SK-N-SH (cell line): ENCODE measurements around the gene NRGN. TPM values are rescaled to one million over a fixed set of nuclear protein-coding genes. Genes with fewer than 3 reads are reported as not detected.
A peak's percentile ranks its signal among the peaks of the same experiment; 100 is the strongest.

ENCODE experiments used
- CTCF ChIA-PET: fragments of 300-600, 350-600 bp; formaldehyde crosslinking; extraction: SDS; loops from one replicate; lab custom pipeline; 2021; lab: Yijun Ruan, JAX
- POLR2A ChIA-PET: fragments of 350-600 bp; sonication (Branson Sonifier 250); formaldehyde crosslinking; extraction: SDS; loops from one replicate; lab custom pipeline; 2020; ENCODE audit warnings: antibody characterized with exemption, inconsistent platforms; lab: Yijun Ruan, JAX
- DNase-seq: peaks from one replicate; pipeline ENCODE4 v3.0.0; 2012
- H2AFZ ChIP-seq: fragments of 200-600 bp; sonication (generic); 2 replicates; pipeline ENCODE4 v1.8.1; 2016; ENCODE audit warnings: antibody characterized with exemption, mild to moderate bottlenecking, low read depth
- H3F3A ChIP-seq: fragments of 200-600 bp; sonication (generic); replicated peaks from 2 replicates; pipeline ENCODE3; 2016; ENCODE audit warnings: antibody characterized with exemption, mild to moderate bottlenecking; ENCODE audit not compliant: insufficient read depth
- H3K27ac ChIP-seq, 2 experiments: fragments of 200-500 bp in 1 of 2; fragments of 200-600 bp in 1 of 2; sonication (Bioruptor generic) in 1 of 2; sonication (generic), shearing (Covaris generic) in 1 of 2; 2 replicates each; pipeline versions ENCODE4 v1.5.1 to v1.6.1; 2014 to 2016; ENCODE audit warnings: low read depth in 2 of 2, inconsistent platforms in 1 of 2, low read length in 1 of 2, mild to moderate bottlenecking in 1 of 2, mixed read lengths in 1 of 2
- H3K27me3 ChIP-seq: fragments of 200-600 bp; sonication (generic), shearing (Covaris generic); 2 replicates; pipeline ENCODE4 v1.6.1; 2016; ENCODE audit warnings: mixed run types; ENCODE audit not compliant: insufficient read depth
- H3K36me3 ChIP-seq, 2 experiments: fragments of 200-500 bp in 1 of 2; fragments of 200-600 bp in 1 of 2; sonication (Bioruptor generic) in 1 of 2; sonication (generic) in 1 of 2; replicated peaks in 1 of 2; 2 replicates each; pipeline versions ENCODE3 to v1.5.1; 2014 to 2016; ENCODE audit warnings: low read length in 1 of 2, mild to moderate bottlenecking in 1 of 2; ENCODE audit not compliant: insufficient read depth in 2 of 2, control insufficient read depth in 1 of 2
- H3K4me1 ChIP-seq, 2 experiments: fragments of 200-500 bp in 1 of 2; fragments of 200-600 bp in 1 of 2; sonication (Bioruptor generic) in 1 of 2; sonication (generic), shearing (Covaris generic) in 1 of 2; 2 replicates each; pipeline versions ENCODE4 v1.5.1 to v1.6.1; 2014 to 2016; ENCODE audit warnings: low read depth in 1 of 2, low read length in 1 of 2, mixed run types in 1 of 2; ENCODE audit not compliant: insufficient read depth in 2 of 2, control insufficient read depth in 1 of 2
- H3K4me2 ChIP-seq: fragments of 200-600 bp; sonication (generic), shearing (Covaris generic); 2 replicates; pipeline ENCODE4 v1.6.1; 2017; ENCODE audit warnings: mixed run types
- H3K4me3 ChIP-seq, 2 experiments: fragments of 200-500 bp in 1 of 2; fragments of 200-600 bp in 1 of 2; sonication (Bioruptor generic) in 1 of 2; sonication (generic), shearing (Covaris generic) in 1 of 2; 2 replicates each; pipeline versions ENCODE4 v1.5.1 to v1.8.1; 2014 to 2016; ENCODE audit warnings: low read depth in 2 of 2, inconsistent platforms in 1 of 2, low read length in 1 of 2, mild to moderate bottlenecking in 1 of 2, mixed read lengths in 1 of 2, moderate library complexity in 1 of 2
- H3K79me2 ChIP-seq: fragments of 200-600 bp; sonication (generic); 2 replicates; pipeline ENCODE4 v1.8.1; 2017; ENCODE audit warnings: mild to moderate bottlenecking; ENCODE audit not compliant: insufficient read depth
- H3K9ac ChIP-seq: fragments of 200-600 bp; sonication (generic); 2 replicates; pipeline ENCODE4 v1.6.1; 2017; ENCODE audit warnings: mixed run types
- H3K9me2 ChIP-seq: fragments of 200-600 bp; sonication (generic); 2 replicates; pipeline ENCODE4 v1.6.1; 2017; ENCODE audit warnings: mixed run types
- H3K9me3 ChIP-seq: fragments of 200-600 bp; sonication (generic); 2 replicates; pipeline ENCODE4 v1.6.1; 2017; ENCODE audit warnings: mixed run types, mild to moderate bottlenecking, moderate library complexity
- H4K20me1 ChIP-seq: fragments of 200-600 bp; sonication (generic); 2 replicates; pipeline ENCODE4 v1.6.1; 2017; ENCODE audit warnings: mild to moderate bottlenecking, mixed run types; ENCODE audit not compliant: insufficient read depth
- CHD2 ChIP-seq: fragments of 150-350 bp; IDR thresholded peaks from 2 replicates; pipeline ENCODE4 v1.6.1; 2018; ENCODE audit warnings: low read length; ENCODE audit not compliant: partially characterized antibody
- ELF1 ChIP-seq: IDR thresholded peaks from 2 replicates; pipeline ENCODE4 v1.4.0; 2012
- EP300 ChIP-seq, 2 experiments: IDR thresholded peaks; 2 replicates each; pipeline versions ENCODE4 v1.4.0 to v1.6.1; 2012; ENCODE audit warnings: borderline replicate concordance in 1 of 2, low read depth in 1 of 2, low read length in 1 of 2
- EZH2phosphoT487 ChIP-seq: fragments of 200-600 bp; sonication (generic); IDR thresholded peaks from 2 replicates; pipeline ENCODE4 v1.6.1; 2017; ENCODE audit warnings: low read depth, mixed run types, mild to moderate bottlenecking, antibody characterized with exemption, moderate library complexity, borderline replicate concordance
- FOXJ3 ChIP-seq: sonication (generic); formaldehyde crosslinking; IDR thresholded peaks from 2 replicates; pipeline ENCODE4 v1.5.1; 2020; ENCODE audit warnings: mild to moderate bottlenecking, missing genetic modification reagents
- FOXM1 ChIP-seq: IDR thresholded peaks from 2 replicates; pipeline ENCODE4 v1.4.0; 2012; ENCODE audit warnings: low read depth, mild to moderate bottlenecking
- GABPA ChIP-seq: IDR thresholded peaks from 2 replicates; pipeline ENCODE4 v1.4.0; 2012; ENCODE audit warnings: low read depth, mild to moderate bottlenecking
- GATA2 ChIP-seq: sonication (generic); formaldehyde crosslinking; IDR thresholded peaks from 2 replicates; pipeline ENCODE4 v1.5.0; 2020; ENCODE audit warnings: mild to moderate bottlenecking, missing genetic modification reagents
- MEF2A ChIP-seq: IDR thresholded peaks from 2 replicates; pipeline ENCODE4 v1.4.0; 2012; ENCODE audit warnings: low read depth, borderline replicate concordance
- MXI1 ChIP-seq: IDR thresholded peaks from 2 replicates; pipeline ENCODE4 v1.6.1; 2012; ENCODE audit warnings: mild to moderate bottlenecking, low read depth, low read length, improper control_type of control experiment
- NFIC ChIP-seq: IDR thresholded peaks from 2 replicates; pipeline ENCODE4 v1.4.0; 2012; ENCODE audit warnings: borderline replicate concordance
- NRF1 ChIP-seq: IDR thresholded peaks from 2 replicates; pipeline ENCODE4 v1.6.1; 2012; ENCODE audit warnings: low read depth, mild to moderate bottlenecking, low read length
- RAD21 ChIP-seq: IDR thresholded peaks from 2 replicates; pipeline ENCODE4 v1.6.1; 2012; ENCODE audit warnings: mild to moderate bottlenecking, low read length
- RCOR1 ChIP-seq: fragments of 150-350 bp; IDR thresholded peaks from 2 replicates; pipeline ENCODE4 v1.6.1; 2017; ENCODE audit warnings: antibody characterized with exemption, low read length
- RFX5 ChIP-seq: IDR thresholded peaks from 2 replicates; pipeline ENCODE4 v1.6.1; 2012; ENCODE audit warnings: mild to moderate bottlenecking, improper control_type of control experiment, low read length
- RXRA ChIP-seq: IDR thresholded peaks from 2 replicates; pipeline ENCODE4 v1.4.0; 2012; ENCODE audit warnings: low read depth, mild to moderate bottlenecking, borderline replicate concordance
- SIN3A ChIP-seq: IDR thresholded peaks from 2 replicates; pipeline ENCODE4 v1.6.1; 2012; ENCODE audit warnings: low read depth, mild to moderate bottlenecking, low read length, moderate library complexity, borderline replicate concordance
- TAF1 ChIP-seq: IDR thresholded peaks from 2 replicates; pipeline ENCODE4 v1.6.1; 2012; ENCODE audit warnings: low read depth, mild to moderate bottlenecking, low read length, moderate library complexity, borderline replicate concordance
- TCF12 ChIP-seq: IDR thresholded peaks from 2 replicates; pipeline ENCODE4 v1.4.0; 2012
- TEAD4 ChIP-seq: IDR thresholded peaks from 2 replicates; pipeline ENCODE4 v1.4.0; 2012; ENCODE audit warnings: mild to moderate bottlenecking, borderline replicate concordance; ENCODE audit not compliant: insufficient read depth
- WGBS: methylation state at CpG from one replicate; pipeline ENCODE4 v1.1.6; 2017; ENCODE audit warnings: low lambda C conversion rate; 5-methylcytosine and 5-hydroxymethylcytosine counted together
- polyA plus RNA-seq, 3 experiments: library from polyadenylated mRNA; depleted of rRNA; stranded (reverse); fragments of >200 nt; gene quantifications; 2 replicates each; pipeline ENCODE4 v1.2.3, GENCODE V29; 2012
- TF ChIP-seq, protein P1 (sequence below): IDR thresholded peaks from 2 replicates; pipeline ENCODE4 v1.4.0; 2012; ENCODE audit warnings: low read depth, borderline replicate concordance
- TF ChIP-seq, protein P2 (sequence below): IDR thresholded peaks from 2 replicates; pipeline ENCODE4 v1.4.0; 2012; ENCODE audit warnings: low read depth, borderline replicate concordance

Gene NRGN
- polyA plus RNA-seq, 1 of the 3 experiments (the other 2 are of a cell fraction): 6.8 TPM

DNA sequence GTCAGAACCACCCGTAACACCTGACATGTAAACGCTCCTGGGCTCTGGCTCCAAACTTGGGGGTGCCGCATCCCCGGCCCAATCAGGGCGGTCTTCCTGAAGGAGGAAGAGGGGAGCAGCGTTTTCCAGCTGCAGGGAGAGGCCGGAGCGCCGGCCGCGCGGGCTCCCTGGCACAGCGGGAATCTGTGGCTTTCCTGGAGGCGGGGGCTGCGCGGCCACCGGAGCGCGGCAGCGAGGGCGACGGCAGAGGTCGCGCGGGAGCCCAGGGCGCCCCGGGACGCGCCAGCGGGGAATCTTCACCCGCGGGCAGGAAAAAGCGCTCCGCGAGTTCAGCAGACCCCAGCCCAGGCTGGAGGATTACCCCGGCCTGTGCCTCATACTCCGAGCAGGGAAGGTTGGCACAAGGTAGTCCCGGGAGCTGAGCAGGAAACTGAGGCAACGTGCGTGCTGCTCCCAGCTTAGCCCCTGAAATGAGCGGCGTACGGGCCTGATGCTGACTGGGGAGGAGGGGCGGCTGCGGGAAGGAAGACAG lies 22.9 kb downstream of the NRGN start:
- peak overlapping the region; percentile 43 for H3K4me3 ChIP-seq
- H3K9me2 ChIP-seq: no peaks in the 10 kb centered on the region
- no peak overlapping the region for H3K9ac ChIP-seq
- peaks cover 5% of the 10 kb centered on the region; the same call in 1 of the 2 replicates for H4K20me1 ChIP-seq
- H3K4me1 ChIP-seq: peaks cover 0 to 13% of the 10 kb centered on the region in 2 experiments; a peak in 2 of 4 replicates
- H3K27me3 ChIP-seq: no peaks in the 10 kb centered on the region
- 6% methylated on average over 12 of the region's 45 CpGs for WGBS
- peak overlapping the region; percentile 72 for H3K4me2 ChIP-seq
- peaks cover 4% of the 10 kb centered on the region; the same call in 1 of the 2 replicates for H3K79me2 ChIP-seq
- CTCF ChIA-PET: interaction anchor here (0.6 to 8.0 kb wide), 33 partner anchors 11 to 135 kb away, joined by 3 to 62 read pairs (median 5); partner anchors contain the start of genes MSANTD2, NRGN, ROBO3 and VSIG2
- peaks cover 7% of the 10 kb centered on the region for H3F3A ChIP-seq
- DNase-seq: peak; percentile 79
- peaks cover 22 to 29% of the 10 kb centered on the region in 2 experiments for H3K36me3 ChIP-seq
- no peak overlapping the region for H2AFZ ChIP-seq
- POLR2A ChIA-PET: interaction anchor here (0.6 kb wide), 1 partner anchor 36 kb away, joined by 3 read pairs; no protein-coding TSS in a partner anchor
- no peak for TF ChIP-seq ELF1
- TF ChIP-seq MXI1: 0 out of 2 replicates have a peak, but pooled peaks have one; percentile 8
- no peak for TF ChIP-seq NFIC
- TF ChIP-seq, all 33 proteins: peak for 1
- no peak overlapping the region for H3K27ac ChIP-seq
- no peaks in the 10 kb centered on the region for H3K9me3 ChIP-seq

DNA sequence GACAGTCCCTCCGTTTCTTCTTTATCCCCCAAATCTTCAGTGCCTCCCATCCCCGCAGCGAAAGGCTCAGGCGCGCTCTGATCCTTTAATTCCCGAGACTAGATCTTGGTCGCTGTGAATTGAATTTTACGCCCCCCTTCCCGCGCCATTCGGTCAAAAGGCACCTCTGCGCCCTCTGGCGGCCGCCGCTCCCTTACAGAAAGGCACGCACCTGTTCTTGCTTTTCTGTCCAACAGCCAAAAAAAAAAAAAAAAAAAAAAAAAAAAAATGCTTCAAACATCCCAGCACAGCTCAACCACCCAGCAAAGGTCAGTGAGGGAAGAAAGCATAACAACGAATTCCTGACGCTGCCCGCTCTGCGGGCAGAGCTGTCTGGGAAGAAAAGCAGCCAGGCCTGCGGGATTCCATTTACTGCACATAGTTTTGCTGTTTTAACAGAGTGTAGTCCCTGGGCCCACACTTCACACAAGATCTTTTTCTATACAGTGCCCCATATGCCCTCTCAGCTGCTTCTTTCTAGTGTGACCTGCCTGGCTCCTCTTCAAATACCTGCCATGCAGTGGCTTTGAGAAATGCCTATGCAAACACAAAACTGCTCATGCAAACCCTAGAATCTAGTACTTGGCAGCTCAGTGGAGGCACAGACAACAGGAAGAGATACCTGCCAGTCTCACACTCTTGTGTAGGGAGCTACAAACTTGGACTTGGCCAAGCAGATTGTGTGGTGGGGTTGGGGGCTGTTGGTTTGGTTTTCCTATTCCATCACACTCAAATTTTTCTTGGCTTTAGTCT lies 23.6 kb downstream of the NRGN start:
- peak overlapping the region; percentile 72 for H3K4me2 ChIP-seq
- H3K4me1 ChIP-seq: peaks cover 0 to 13% of the 10 kb centered on the region in 2 experiments; a peak in 2 of 4 replicates
- H4K20me1 ChIP-seq: peaks cover 5% of the 10 kb centered on the region; the same call in 1 of the 2 replicates
- H3K79me2 ChIP-seq: peaks cover 4% of the 10 kb centered on the region; the same call in 1 of the 2 replicates
- no peak overlapping the region for H3K9ac ChIP-seq
- H3K27me3 ChIP-seq: no peaks in the 10 kb centered on the region
- no peak overlapping the region for H2AFZ ChIP-seq
- no peaks in the 10 kb centered on the region for H3K9me2 ChIP-seq
- WGBS: 12% methylated on average over 21 of the region's 21 CpGs
- peaks cover 28 to 36% of the 10 kb centered on the region in 2 experiments for H3K36me3 ChIP-seq
- peaks cover 7% of the 10 kb centered on the region for H3F3A ChIP-seq
- no peak overlapping the region for H3K27ac ChIP-seq
- DNase-seq: peak; percentile 81
- POLR2A ChIA-PET: interaction anchor here (0.6 to 0.8 kb wide), 2 partner anchors 9 to 36 kb away, joined by 3 read pairs; no protein-coding TSS in a partner anchor
- peak overlapping the region; percentile 43 for H3K4me3 ChIP-seq
- CTCF ChIA-PET: interaction anchor here (0.6 to 8.0 kb wide), 36 partner anchors 11 to 136 kb away, joined by 3 to 62 read pairs (median 5); partner anchors contain the start of genes MSANTD2, NRGN, ROBO3 and VSIG2
- H3K9me3 ChIP-seq: no peaks in the 10 kb centered on the region
- 0 out of 2 replicates have a peak, but pooled peaks have one; percentile 43 for TF ChIP-seq SIN3A
- no peak for TF ChIP-seq MEF2A
- TF ChIP-seq TCF12: no peak; the same call in 1 of the 2 replicates
- no peak for TF ChIP-seq FOXM1
- TF ChIP-seq MXI1: peak; percentile 38; the same call in 1 of the 2 replicates
- TF ChIP-seq RFX5: no peak
- no peak for TF ChIP-seq RXRA
- 0 out of 2 replicates have a peak, but pooled peaks have one; percentile 48 for TF ChIP-seq RCOR1
- TF ChIP-seq TEAD4: no peak
- TF ChIP-seq EP300 (IDR thresholded peaks at IDR 0.05; ENCODE audit: borderline replicate concordance in 1 of 2, low read depth in 1 of 2, low read length in 1 of 2): no peak
- peak; percentile 36; the same call in 1 of the 2 replicates for TF ChIP-seq NFIC
- TF ChIP-seq, protein P1, sequence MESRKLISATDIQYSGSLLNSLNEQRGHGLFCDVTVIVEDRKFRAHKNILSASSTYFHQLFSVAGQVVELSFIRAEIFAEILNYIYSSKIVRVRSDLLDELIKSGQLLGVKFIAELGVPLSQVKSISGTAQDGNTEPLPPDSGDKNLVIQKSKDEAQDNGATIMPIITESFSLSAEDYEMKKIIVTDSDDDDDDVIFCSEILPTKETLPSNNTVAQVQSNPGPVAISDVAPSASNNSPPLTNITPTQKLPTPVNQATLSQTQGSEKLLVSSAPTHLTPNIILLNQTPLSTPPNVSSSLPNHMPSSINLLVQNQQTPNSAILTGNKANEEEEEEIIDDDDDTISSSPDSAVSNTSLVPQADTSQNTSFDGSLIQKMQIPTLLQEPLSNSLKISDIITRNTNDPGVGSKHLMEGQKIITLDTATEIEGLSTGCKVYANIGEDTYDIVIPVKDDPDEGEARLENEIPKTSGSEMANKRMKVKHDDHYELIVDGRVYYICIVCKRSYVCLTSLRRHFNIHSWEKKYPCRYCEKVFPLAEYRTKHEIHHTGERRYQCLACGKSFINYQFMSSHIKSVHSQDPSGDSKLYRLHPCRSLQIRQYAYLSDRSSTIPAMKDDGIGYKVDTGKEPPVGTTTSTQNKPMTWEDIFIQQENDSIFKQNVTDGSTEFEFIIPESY: no peak
- no peak for TF ChIP-seq FOXJ3 (CRISPR knock-in tag)
- no peak for TF ChIP-seq TAF1
- TF ChIP-seq CHD2: peak; percentile 30
- no peak for TF ChIP-seq EZH2phosphoT487
- TF ChIP-seq NRF1: no peak
- TF ChIP-seq GATA2 (CRISPR knock-in tag): no peak
- TF ChIP-seq GABPA: no peak
- TF ChIP-seq, protein P2, sequence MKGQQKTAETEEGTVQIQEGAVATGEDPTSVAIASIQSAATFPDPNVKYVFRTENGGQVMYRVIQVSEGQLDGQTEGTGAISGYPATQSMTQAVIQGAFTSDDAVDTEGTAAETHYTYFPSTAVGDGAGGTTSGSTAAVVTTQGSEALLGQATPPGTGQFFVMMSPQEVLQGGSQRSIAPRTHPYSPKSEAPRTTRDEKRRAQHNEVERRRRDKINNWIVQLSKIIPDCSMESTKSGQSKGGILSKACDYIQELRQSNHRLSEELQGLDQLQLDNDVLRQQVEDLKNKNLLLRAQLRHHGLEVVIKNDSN: no peak
- peak; percentile 68 for TF ChIP-seq RAD21
